Loucy (cell line): ENCODE results near the gene RPL9.

ENCODE experiments used
- EZH2phosphoT487 ChIP-seq: fragments of 200-600 bp; IDR thresholded peaks from 2 replicates; pipeline ENCODE4 v1.6.1; 2018; ENCODE audit warnings: antibody characterized with exemption, mild to moderate bottlenecking, moderate library complexity, borderline replicate concordance
- TF ChIP-seq, protein P1 (sequence below): fragments of 200-600 bp; sonication (generic); conservative IDR thresholded peaks from 2 replicates; pipeline ENCODE4 v1.5.1; 2014; ENCODE audit warnings: mild to moderate bottlenecking, antibody characterized with exemption, low read length

DNA sequence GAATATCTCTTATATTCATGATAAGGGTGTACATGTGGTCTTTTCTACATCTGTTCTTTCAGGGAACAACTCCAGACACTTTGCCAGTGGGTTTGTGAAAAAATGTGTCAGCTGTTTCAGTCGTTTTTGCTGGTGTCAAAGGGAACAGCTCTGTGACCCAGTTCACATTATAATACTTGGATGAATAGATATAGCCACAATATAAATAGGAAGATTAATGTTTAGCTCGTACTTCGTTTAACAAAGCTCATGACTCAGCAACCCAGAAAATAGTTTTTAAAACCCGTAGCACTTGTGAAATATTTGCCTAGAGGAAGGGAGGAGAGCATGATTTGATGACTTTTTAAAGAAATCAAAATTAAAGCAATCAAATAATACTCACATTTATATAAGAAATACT lies 8.0 kb upstream of the RPL9 start:
- TF ChIP-seq, protein P1, sequence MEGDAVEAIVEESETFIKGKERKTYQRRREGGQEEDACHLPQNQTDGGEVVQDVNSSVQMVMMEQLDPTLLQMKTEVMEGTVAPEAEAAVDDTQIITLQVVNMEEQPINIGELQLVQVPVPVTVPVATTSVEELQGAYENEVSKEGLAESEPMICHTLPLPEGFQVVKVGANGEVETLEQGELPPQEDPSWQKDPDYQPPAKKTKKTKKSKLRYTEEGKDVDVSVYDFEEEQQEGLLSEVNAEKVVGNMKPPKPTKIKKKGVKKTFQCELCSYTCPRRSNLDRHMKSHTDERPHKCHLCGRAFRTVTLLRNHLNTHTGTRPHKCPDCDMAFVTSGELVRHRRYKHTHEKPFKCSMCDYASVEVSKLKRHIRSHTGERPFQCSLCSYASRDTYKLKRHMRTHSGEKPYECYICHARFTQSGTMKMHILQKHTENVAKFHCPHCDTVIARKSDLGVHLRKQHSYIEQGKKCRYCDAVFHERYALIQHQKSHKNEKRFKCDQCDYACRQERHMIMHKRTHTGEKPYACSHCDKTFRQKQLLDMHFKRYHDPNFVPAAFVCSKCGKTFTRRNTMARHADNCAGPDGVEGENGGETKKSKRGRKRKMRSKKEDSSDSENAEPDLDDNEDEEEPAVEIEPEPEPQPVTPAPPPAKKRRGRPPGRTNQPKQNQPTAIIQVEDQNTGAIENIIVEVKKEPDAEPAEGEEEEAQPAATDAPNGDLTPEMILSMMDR: no peak
- TF ChIP-seq EZH2phosphoT487: no peak
